ENCODE measurements around the gene DOCK2. TPM values are rescaled to one million over a fixed set of nuclear protein-coding genes. Genes with fewer than 3 reads are reported as not detected.

DOCK2 gene
- total RNA-seq, 2 donors from 2014 or later = 32.1 to 40.3 TPM

DNA sequence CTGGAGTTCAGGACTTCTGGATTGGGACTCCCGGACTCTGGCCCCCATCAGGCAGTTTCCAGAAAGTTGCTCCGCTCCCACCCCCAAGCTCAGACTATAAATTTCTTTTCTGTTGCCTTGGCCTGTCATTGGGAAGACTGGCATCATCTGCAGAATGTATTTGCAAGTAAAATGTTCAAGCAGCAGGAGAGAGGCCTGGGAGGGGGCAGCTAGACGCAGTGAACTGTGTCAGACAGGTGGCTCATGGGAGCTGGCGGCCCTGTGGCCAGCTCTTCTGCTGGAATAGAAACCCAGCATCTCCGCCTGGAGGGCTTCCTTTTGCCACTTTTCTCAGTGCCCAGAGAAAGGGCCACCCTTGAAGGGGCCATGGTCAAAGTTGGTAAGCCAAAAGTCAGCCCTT is 327.2 kb downstream of the DOCK2 start:
- Histone ChIP-seq H3K4me1 (ENCODE audit: control insufficient read depth in 1 of 2, low read depth in 2 of 2) (no peaks in the 10 kb centered on the region), H3K36me3 (no peaks in the 10 kb centered on the region), H3K27ac (no peak overlapping the region), H3K27me3 (replicated peaks; ENCODE audit: insufficient read depth) (no peaks in the 10 kb centered on the region), H3K9me3 (no peaks in the 10 kb centered on the region), H3K4me3 (no peak overlapping the region)
- TF ChIP-seq, protein P1, sequence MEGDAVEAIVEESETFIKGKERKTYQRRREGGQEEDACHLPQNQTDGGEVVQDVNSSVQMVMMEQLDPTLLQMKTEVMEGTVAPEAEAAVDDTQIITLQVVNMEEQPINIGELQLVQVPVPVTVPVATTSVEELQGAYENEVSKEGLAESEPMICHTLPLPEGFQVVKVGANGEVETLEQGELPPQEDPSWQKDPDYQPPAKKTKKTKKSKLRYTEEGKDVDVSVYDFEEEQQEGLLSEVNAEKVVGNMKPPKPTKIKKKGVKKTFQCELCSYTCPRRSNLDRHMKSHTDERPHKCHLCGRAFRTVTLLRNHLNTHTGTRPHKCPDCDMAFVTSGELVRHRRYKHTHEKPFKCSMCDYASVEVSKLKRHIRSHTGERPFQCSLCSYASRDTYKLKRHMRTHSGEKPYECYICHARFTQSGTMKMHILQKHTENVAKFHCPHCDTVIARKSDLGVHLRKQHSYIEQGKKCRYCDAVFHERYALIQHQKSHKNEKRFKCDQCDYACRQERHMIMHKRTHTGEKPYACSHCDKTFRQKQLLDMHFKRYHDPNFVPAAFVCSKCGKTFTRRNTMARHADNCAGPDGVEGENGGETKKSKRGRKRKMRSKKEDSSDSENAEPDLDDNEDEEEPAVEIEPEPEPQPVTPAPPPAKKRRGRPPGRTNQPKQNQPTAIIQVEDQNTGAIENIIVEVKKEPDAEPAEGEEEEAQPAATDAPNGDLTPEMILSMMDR (IDR thresholded peaks at IDR 0.05) = no peak
- DNase-seq (ENCODE audit: low spot score) (no peak), ATAC-seq (ENCODE audit: insufficient number of reproducible peaks, low FRiP score, low read depth) (no peak)

DNA sequence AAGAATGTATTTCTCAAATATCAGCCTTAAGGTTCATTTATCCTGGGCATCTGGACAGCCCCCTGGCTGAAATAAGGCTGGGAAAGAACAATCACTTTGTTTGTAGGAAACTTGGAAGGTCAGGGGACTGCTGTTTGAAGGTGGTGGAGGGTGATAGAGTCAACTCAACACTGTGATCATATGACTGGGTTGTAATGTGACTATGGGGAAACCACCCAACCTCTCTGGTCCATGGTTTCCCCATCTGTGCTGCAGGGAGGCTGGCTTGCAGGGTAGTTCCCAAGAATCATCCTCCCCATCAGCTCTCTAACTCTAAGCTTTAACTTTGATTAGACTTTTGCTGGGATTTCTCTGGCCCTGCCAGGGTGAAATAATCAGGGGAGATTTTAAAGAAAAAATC is 333.3 kb downstream of the DOCK2 start:
- no peak for DNase-seq (ENCODE audit: low spot score)
- no peak for ATAC-seq (ENCODE audit: insufficient number of reproducible peaks, low FRiP score, low read depth)
- H3K27ac ChIP-seq = no peak overlapping the region
- no peaks in the 10 kb centered on the region for H3K4me1 ChIP-seq (ENCODE audit: control insufficient read depth in 1 of 2, low read depth in 2 of 2)
- H3K9me3 ChIP-seq = no peaks in the 10 kb centered on the region
- H3K4me3 ChIP-seq = no peak overlapping the region
- H3K27me3 ChIP-seq (replicated peaks; ENCODE audit: insufficient read depth) = no peaks in the 10 kb centered on the region
- H3K36me3 ChIP-seq = no peaks in the 10 kb centered on the region
- TF ChIP-seq, protein P1 (IDR thresholded peaks at IDR 0.05) = no peak

DNA sequence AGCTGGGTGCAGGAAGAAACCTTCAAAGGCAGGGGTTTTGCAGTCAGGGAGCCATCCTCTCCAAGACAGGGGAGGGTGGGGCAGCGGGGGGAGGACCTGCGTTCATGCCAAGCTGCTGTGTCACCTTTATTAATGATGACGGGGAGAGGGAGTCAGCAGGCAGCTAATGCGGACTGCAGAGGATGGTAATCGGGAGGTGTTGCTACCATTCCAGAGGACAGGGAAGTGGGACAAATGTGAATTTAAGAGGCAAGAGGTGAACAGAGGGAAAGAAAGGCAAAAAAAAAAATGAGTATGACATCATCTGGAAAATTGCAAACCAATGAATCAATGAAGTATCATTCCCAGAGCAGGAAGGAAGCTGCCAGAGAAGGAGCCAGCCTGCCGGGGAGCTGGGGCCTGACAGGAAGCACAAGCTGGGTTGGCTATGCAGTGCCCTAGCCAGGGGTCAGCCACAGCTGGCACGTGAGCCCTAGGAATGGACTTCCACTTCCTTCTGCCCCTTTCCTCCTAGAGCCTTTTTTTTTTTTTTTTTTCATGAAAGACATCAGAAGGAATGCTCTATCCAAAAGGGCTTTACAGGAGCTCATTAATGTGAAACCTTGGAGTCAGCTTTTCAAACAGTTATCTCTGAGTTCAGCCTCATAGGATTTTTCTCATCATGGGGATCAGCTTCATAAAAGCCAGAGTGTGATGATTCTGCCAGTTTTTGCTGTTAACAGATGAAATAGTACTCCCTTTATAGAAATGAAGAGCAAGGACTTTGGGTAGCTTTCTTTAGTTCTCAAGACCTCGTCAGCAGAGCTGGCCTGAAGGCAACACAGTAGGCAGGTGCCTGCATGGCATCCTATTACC is 334.1 kb downstream of the DOCK2 start:
- Histone ChIP-seq H3K4me3 (no peak overlapping the region), H3K4me1 (ENCODE audit: control insufficient read depth in 1 of 2, low read depth in 2 of 2) (no peaks in the 10 kb centered on the region), H3K27ac (no peak overlapping the region), H3K36me3 (no peaks in the 10 kb centered on the region), H3K27me3 (replicated peaks; ENCODE audit: insufficient read depth) (no peaks in the 10 kb centered on the region), H3K9me3 (no peaks in the 10 kb centered on the region)
- TF ChIP-seq, protein P1 (IDR thresholded peaks at IDR 0.05) = no peak
- DNase-seq (ENCODE audit: low spot score) (no peak), ATAC-seq (ENCODE audit: insufficient number of reproducible peaks, low FRiP score, low read depth) (no peak)

DNA sequence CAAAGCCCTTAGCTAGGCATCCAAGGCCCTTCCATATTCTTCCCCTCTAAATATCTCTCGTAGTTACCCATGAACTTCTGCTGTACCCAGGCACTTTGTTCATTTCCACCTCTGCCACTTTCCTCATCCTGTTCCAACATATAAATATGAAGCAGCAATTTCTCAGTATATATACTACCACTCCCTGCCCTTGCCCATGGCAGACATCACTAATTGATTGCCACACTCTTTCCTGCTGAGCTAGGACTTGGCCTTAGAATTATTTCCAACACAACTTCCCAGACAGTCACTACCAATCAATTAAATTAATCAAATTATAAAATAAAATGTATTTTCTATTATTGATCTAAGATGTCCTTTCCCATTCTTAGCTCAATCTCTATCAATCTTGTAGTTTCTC is 334.7 kb downstream of the DOCK2 start:
- no peak overlapping the region for H3K27ac ChIP-seq
- no peaks in the 10 kb centered on the region for H3K9me3 ChIP-seq
- no peaks in the 10 kb centered on the region for H3K4me1 ChIP-seq (ENCODE audit: control insufficient read depth in 1 of 2, low read depth in 2 of 2)
- TF ChIP-seq, protein P1 (IDR thresholded peaks at IDR 0.05) = no peak
- no peak for ATAC-seq (ENCODE audit: insufficient number of reproducible peaks, low FRiP score, low read depth)
- H3K36me3 ChIP-seq = no peaks in the 10 kb centered on the region
- H3K27me3 ChIP-seq (replicated peaks; ENCODE audit: insufficient read depth) = no peaks in the 10 kb centered on the region
- no peak overlapping the region for H3K4me3 ChIP-seq
- no peak for DNase-seq (ENCODE audit: low spot score)

DNA sequence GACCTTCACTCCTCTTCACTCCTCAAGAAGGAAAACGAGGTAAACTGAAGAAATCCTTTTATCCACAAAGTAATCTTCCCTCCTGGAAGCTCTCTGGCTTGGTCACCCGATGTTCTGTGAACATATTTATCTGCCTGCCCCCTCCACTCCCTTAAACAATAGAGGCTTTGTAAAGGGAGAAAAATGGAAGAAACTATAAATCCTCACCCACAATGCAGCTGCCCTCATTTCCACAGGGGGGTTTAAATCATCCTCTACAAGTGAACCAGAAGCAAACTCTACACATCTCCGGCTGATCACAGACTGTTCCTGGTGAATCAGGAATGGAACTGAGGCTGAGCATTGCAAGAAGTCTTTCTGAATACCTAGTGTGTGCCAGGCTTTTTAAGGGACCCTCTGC is 336.0 kb downstream of the DOCK2 start:
- no peaks in the 10 kb centered on the region for H3K36me3 ChIP-seq
- TF ChIP-seq, protein P1 (IDR thresholded peaks at IDR 0.05) = no peak
- no peak for DNase-seq (ENCODE audit: low spot score)

More for the DNA sequence above, 336.0 kb downstream of the DOCK2 start:
- Histone ChIP-seq H3K27me3 (replicated peaks; ENCODE audit: insufficient read depth) (no peaks in the 10 kb centered on the region), H3K4me1 (ENCODE audit: control insufficient read depth in 1 of 2, low read depth in 2 of 2) (no peaks in the 10 kb centered on the region), H3K4me3 (no peak overlapping the region), H3K9me3 (no peaks in the 10 kb centered on the region), H3K27ac (no peak overlapping the region)
- ATAC-seq (ENCODE audit: insufficient number of reproducible peaks, low FRiP score, low read depth) = no peak
